Transverse colon (tissue), 4 donors: ENCODE measurements around the gene PRRX1.

Source experiments
- EP300 ChIP-seq: sonication (generic); formaldehyde crosslinking; IDR thresholded peaks from one replicate; pipeline ENCODE4 v1.6.1; 2017; ENCODE audit warnings: antibody characterized with exemption, low read depth
- POLR2AphosphoS5 ChIP-seq, 3 donors: sonication (generic); formaldehyde crosslinking; IDR thresholded peaks; one replicate each; pipeline ENCODE4 v1.6.1; 2016; ENCODE audit warnings: antibody characterized with exemption in 3 of 3
- TF ChIP-seq, protein P1 (sequence below), 5 experiments: fragments of 200-600 bp in 3 of 5; fragments of 450-650 bp in 2 of 5; sonication (generic) in 3 of 5; IDR thresholded peaks; 1 replicate in 2 of 5; 2 replicates in 3 of 5; pipeline ENCODE4 v1.5.1; 2016 to 2017; ENCODE audit warnings: antibody characterized with exemption in 5 of 5, inconsistent platforms in 3 of 5, mild to moderate bottlenecking in 2 of 5, moderate library complexity in 1 of 5

DNA sequence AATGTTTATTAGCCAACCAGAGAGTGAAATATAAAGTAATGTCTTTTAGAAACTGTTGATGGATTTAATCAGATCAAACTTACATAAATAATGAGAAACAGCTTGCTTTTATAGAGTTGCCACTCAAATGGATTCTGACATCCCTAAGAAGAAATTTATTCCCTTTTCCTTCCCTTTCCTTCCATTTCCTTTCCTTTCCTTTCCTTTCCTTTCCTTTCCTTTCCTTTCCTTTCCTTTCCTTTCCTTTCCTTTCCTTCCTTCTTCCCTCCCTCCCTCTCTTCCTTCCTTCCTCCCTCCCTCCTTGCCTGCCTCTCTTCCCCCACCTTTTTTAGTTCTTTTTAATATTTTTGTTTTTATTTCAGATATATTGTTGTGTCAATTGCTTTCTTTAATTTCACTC, 27.3 kb downstream of the PRRX1 start:
- TF ChIP-seq, protein P1, sequence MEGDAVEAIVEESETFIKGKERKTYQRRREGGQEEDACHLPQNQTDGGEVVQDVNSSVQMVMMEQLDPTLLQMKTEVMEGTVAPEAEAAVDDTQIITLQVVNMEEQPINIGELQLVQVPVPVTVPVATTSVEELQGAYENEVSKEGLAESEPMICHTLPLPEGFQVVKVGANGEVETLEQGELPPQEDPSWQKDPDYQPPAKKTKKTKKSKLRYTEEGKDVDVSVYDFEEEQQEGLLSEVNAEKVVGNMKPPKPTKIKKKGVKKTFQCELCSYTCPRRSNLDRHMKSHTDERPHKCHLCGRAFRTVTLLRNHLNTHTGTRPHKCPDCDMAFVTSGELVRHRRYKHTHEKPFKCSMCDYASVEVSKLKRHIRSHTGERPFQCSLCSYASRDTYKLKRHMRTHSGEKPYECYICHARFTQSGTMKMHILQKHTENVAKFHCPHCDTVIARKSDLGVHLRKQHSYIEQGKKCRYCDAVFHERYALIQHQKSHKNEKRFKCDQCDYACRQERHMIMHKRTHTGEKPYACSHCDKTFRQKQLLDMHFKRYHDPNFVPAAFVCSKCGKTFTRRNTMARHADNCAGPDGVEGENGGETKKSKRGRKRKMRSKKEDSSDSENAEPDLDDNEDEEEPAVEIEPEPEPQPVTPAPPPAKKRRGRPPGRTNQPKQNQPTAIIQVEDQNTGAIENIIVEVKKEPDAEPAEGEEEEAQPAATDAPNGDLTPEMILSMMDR (IDR thresholded peaks at IDR 0.05) = no peak
- TF ChIP-seq POLR2AphosphoS5 (IDR thresholded peaks at IDR 0.05) (no peak), EP300 (no peak)
